Pancreas (tissue), 10 donors: ENCODE results near the gene API5. TPM values are rescaled to one million over a fixed set of nuclear protein-coding genes. Genes with fewer than 3 reads are reported as not detected.

Experiments
- ATAC-seq, 4 donors: fragments of 200-7000 bp; cut with Tn5 transposase; one replicate each; pipeline versions ENCODE4 v1.8.0 to v1.9.1; 2020; ENCODE audit warnings: mild to moderate bottlenecking in 4 of 4, moderate library complexity in 4 of 4
- DNase-seq, 6 donors: peaks; one replicate each; pipeline ENCODE4 v3.0.0-alpha.2; 2020
- FAIRE-seq: peaks from 2 replicates; lab custom pipeline; 2012; peaks lifted over from hg19 to GRCh38; lab: Jason Lieb, UNC
- H3K27ac ChIP-seq, 4 donors: fragments of 200-600 bp; sonication (generic); 1 replicate in 3 of 4; 2 replicates in 1 of 4; pipeline versions ENCODE4 v1.5.0 to v1.8.0; 2020
- H3K27me3 ChIP-seq, 4 donors: fragments of 200-600 bp; one replicate each; pipeline ENCODE4 v1.8.0; 2021
- H3K36me3 ChIP-seq, 3 donors: fragments of 200-600 bp; sonication (generic) in 1 of 3; one replicate each; pipeline versions ENCODE4 v1.5.0 to v1.8.0; 2020 to 2021
- H3K4me1 ChIP-seq, 3 donors: fragments of 200-600 bp; one replicate each; pipeline ENCODE4 v1.8.0; 2021
- H3K4me3 ChIP-seq, 4 donors: fragments of 200-600 bp; sonication (generic) in 2 of 4; one replicate each; pipeline versions ENCODE4 v1.5.0 to v1.8.0; 2020 to 2021
- H3K9me3 ChIP-seq, 4 donors: fragments of 200-600 bp; one replicate each; pipeline ENCODE4 v1.8.0; 2021
- CTCF ChIP-seq, 4 donors: fragments of 200-600 bp; sonication (generic) in 3 of 4; IDR thresholded peaks; one replicate each; pipeline versions ENCODE4 v1.5.0 to v1.8.0; 2021; ENCODE audit warnings: antibody characterized with exemption in 4 of 4
- WGBS, 2 donors: extraction: QIAGEN DNeasy Blood & Tissue Kit; methylation state at CpG; one replicate each; pipeline ENCODE4 v1.1.7; 2013; 5-methylcytosine and 5-hydroxymethylcytosine counted together
- intact Hi-C, 3 donors: fragments of 100-400 bp; cut with DNase I; formaldehyde crosslinking; loops; one replicate each; pipeline versions ENCODE4 v1.11.1 to v1.14.2; 2022
- polyA plus RNA-seq, 2 donors: library from polyadenylated mRNA; stranded (reverse); fragments of 200-250 nt; gene quantifications; one replicate each; pipeline ENCODE4 v1.2.3, GENCODE V29; 2013
- total RNA-seq, 6 donors: library from RNA; stranded (reverse); fragmentation: NEBNext Ultra II Directional in 4 of 6; extraction: Animal tissue kit (Norgen Biotek cat#: 25700) in 4 of 6; gene quantifications; one replicate each; pipeline versions ENCODE4 v1.2.1 to v1.2.4, GENCODE V29; 2021 to 2023
- donor health status: healthy with polysubstance abuse.
- donor health status: DM: no; HTN: no; CAD: no; lungs with moderate emphysema.
- donor health status: DM: no; HTN: no; CAD: no.
- donor health status: control.
- donor health status: control.
- donor health status: Bipolar disorder and iron deficiency.
- donor health status: DM: yes; HTN: yes; CAD: no.
- donor health status: DM: no; HTN: no; CAD: no.
- donor health status: DM: no; HTN: no; CAD: no.
- donor health status: DM: yes; HTN: yes; CAD: no.

The API5 gene
- total and polyA plus RNA-seq, 8 donors, result 16.3 to 52.0 (median 40.3) TPM

- TF ChIP-seq CTCF (IDR thresholded peaks at IDR 0.05), result no peak
- WGBS, 2 donors, result 80 to 87% methylated on average over 5 of the region's 5 CpGs
- no peak for DNase-seq
- H3K9me3 ChIP-seq, result no peaks in the 10 kb centered on the region
- FAIRE-seq, result no peak
- no peak overlapping the region for H3K4me3 ChIP-seq
- H3K4me1 ChIP-seq, result peaks cover 7 to 14% (median 14%) of the 10 kb centered on the region in 3 donors
- intact Hi-C loops, result no loop called here
- H3K36me3 ChIP-seq, result no peaks in the 10 kb centered on the region
- ATAC-seq, result no peak
- H3K27me3 ChIP-seq, result no peaks in the 10 kb centered on the region
- H3K27ac ChIP-seq, result no peak overlapping the region
These were observed 54.9 kb downstream of the API5 start for GRCh38 chr11:43366677-43367076.

GRCh38 chr11:43367382-43368178 is 55.8 kb downstream of the API5 start:
- no peak overlapping the region for H3K4me3 ChIP-seq
- TF ChIP-seq CTCF (IDR thresholded peaks at IDR 0.05), result no peak
- H3K4me1 ChIP-seq, result peaks cover 7 to 14% (median 14%) of the 10 kb centered on the region in 3 donors
- H3K9me3 ChIP-seq, result no peaks in the 10 kb centered on the region
- intact Hi-C loops, result no loop called here
- no peak for DNase-seq
- H3K27me3 ChIP-seq, result no peaks in the 10 kb centered on the region
- no peaks in the 10 kb centered on the region for H3K36me3 ChIP-seq
- no peak overlapping the region for H3K27ac ChIP-seq
- 38 to 39% methylated on average over 7 of the region's 7 CpGs for WGBS, 2 donors
- no peak for FAIRE-seq
- ATAC-seq, result peak; percentile 60 to 74 (median 70)

GRCh38 chr11:43376065-43376464 is 64.3 kb downstream of the API5 start:
- Histone ChIP-seq H3K4me3 (no peak overlapping the region), H3K4me1 (peaks cover 3 to 8% (median 3%) of the 10 kb centered on the region in 3 donors), H3K9me3 (no peaks in the 10 kb centered on the region), H3K36me3 (no peaks in the 10 kb centered on the region), H3K27ac (no peak overlapping the region), H3K27me3 (no peaks in the 10 kb centered on the region)
- WGBS, 2 donors, result 94 to 95% methylated on average over 2 of the region's 2 CpGs
- no peak for DNase-seq
- intact Hi-C loops, result no loop called here
- no peak for ATAC-seq
- no peak for TF ChIP-seq CTCF (IDR thresholded peaks at IDR 0.05)
- FAIRE-seq, result no peak

GRCh38 chr11:43376594-43376993 is 64.8 kb downstream of the API5 start:
- no peaks in the 10 kb centered on the region for H3K27me3 ChIP-seq
- intact Hi-C loops, result no loop called here
- H3K4me3 ChIP-seq, result no peak overlapping the region
- DNase-seq, result no peak
- peaks cover 3 to 8% (median 3%) of the 10 kb centered on the region in 3 donors for H3K4me1 ChIP-seq
- no peaks in the 10 kb centered on the region for H3K36me3 ChIP-seq
- no peak for TF ChIP-seq CTCF (IDR thresholded peaks at IDR 0.05)
- FAIRE-seq, result no peak
- 60 to 65% methylated on average over 2 of the region's 2 CpGs for whole genome bisulfite sequencing, 2 donors
- H3K27ac ChIP-seq, result no peak overlapping the region
- no peaks in the 10 kb centered on the region for H3K9me3 ChIP-seq
- peak; percentile 21 to 81 (median 48) for ATAC-seq

GRCh38 chr11:43377389-43377788 is 65.6 kb downstream of the API5 start:
- Histone ChIP-seq H3K4me3 (no peak overlapping the region), H3K9me3 (no peaks in the 10 kb centered on the region), H3K4me1 (peaks cover 3 to 8% (median 3%) of the 10 kb centered on the region in 3 donors), H3K36me3 (no peaks in the 10 kb centered on the region), H3K27me3 (no peaks in the 10 kb centered on the region), H3K27ac (no peak overlapping the region)
- intact Hi-C loops, result no loop called here
- ATAC-seq, result no peak
- TF ChIP-seq CTCF (IDR thresholded peaks at IDR 0.05), result no peak
- DNase-seq, result no peak
- FAIRE-seq, result no peak
